NCI-H146 treated with DMSO at 0.1 percent for 48 hours (cell line): ENCODE measurements around the gene REN.
A peak's percentile ranks its signal among the peaks of the same experiment; 100 is the strongest.

Experiments used
- DNase-seq: peaks from one replicate; lab custom pipeline; 2025; ENCODE audit not compliant: unreplicated experiment; lab: John Stamatoyannopoulos, UW

REN gene

GRCh38 chr1:204110894-204111633, 55.1 kb downstream of the REN start:
- DNase-seq, result no peak

GRCh38 chr1:204108312-204109141, 57.6 kb downstream of the REN start:
- DNase-seq, result peak; percentile 96

- DNase-seq, result no peak
Measured at GRCh38 chr1:204107892-204108291, 58.2 kb downstream of the REN start.

- no peak for DNase-seq
Measured at GRCh38 chr1:204106825-204107224, 59.3 kb downstream of the REN start.

GRCh38 chr1:204105131-204105515, 61.0 kb downstream of the REN start:
- no peak for DNase-seq
